Effector memory CD4-positive, alpha-beta T cell (primary cell): ENCODE measurements around the gene ATG7.
"Not testable (repeated sequence)": the region's sequence is repeated elsewhere in the genome, so short reads cannot be mapped to it uniquely, and the experiment has no call there.

ENCODE experiments used
- DNase-seq, 3 donors: peaks; one replicate each; pipeline ENCODE4 v3.0.0-alpha.2; 2020
- H3K27ac ChIP-seq: 2 replicates; pipeline ENCODE4 v1.7.0; 2013; ENCODE audit warnings: mild to moderate bottlenecking, low read length, moderate library complexity; ENCODE audit not compliant: insufficient read depth, poor library complexity, severe bottlenecking
- H3K27me3 ChIP-seq: replicated peaks from 2 replicates; pipeline ENCODE4 v1.7.0; 2013; ENCODE audit warnings: mild to moderate bottlenecking, low read length; ENCODE audit not compliant: insufficient read depth, control insufficient read depth, poor library complexity, severe bottlenecking
- H3K36me3 ChIP-seq: 2 replicates; pipeline ENCODE4 v1.7.0; 2013; ENCODE audit warnings: mild to moderate bottlenecking, low read length, moderate library complexity; ENCODE audit not compliant: control insufficient read depth, insufficient read depth
- H3K4me1 ChIP-seq: 2 replicates; pipeline ENCODE4 v1.7.0; 2013; ENCODE audit warnings: low read length, mild to moderate bottlenecking; ENCODE audit not compliant: control insufficient read depth, insufficient read depth, poor library complexity, severe bottlenecking
- H3K4me3 ChIP-seq: 2 replicates; pipeline ENCODE4 v1.7.0; 2013; ENCODE audit warnings: low read length, low read depth, mild to moderate bottlenecking; ENCODE audit not compliant: insufficient read depth, poor library complexity, severe bottlenecking
- H3K9me3 ChIP-seq: 2 replicates; pipeline ENCODE4 v1.7.0; 2013; ENCODE audit warnings: mild to moderate bottlenecking, low read length, moderate library complexity; ENCODE audit not compliant: control insufficient read depth

Gene ATG7

DNA sequence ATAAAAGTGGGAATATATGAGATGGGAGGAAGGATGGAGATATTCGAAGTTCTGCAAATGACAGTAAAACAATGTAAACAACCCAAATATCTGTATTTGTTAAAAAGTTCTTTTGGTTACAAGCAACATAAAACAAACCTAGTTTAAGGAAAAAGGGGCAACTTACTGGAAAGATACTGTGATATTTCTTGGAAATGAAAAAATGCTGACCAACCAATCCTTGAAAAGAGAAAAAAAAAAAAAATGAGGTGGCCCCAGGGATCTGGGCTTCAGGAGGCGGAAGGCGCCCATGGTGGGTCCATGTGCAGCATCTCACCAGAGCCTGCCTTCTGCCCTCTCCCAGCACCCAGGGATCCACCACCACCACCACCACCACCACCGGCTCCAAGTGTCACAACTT is 312.4 kb downstream of the ATG7 start:
- no peak for DNase-seq
- Histone ChIP-seq H3K27me3 (no peaks in the 10 kb centered on the region), H3K27ac (no peak overlapping the region), H3K36me3 (no peaks in the 10 kb centered on the region), H3K4me3 (no peak overlapping the region), H3K9me3 (no peaks in the 10 kb centered on the region), H3K4me1 (no peaks in the 10 kb centered on the region)

DNA sequence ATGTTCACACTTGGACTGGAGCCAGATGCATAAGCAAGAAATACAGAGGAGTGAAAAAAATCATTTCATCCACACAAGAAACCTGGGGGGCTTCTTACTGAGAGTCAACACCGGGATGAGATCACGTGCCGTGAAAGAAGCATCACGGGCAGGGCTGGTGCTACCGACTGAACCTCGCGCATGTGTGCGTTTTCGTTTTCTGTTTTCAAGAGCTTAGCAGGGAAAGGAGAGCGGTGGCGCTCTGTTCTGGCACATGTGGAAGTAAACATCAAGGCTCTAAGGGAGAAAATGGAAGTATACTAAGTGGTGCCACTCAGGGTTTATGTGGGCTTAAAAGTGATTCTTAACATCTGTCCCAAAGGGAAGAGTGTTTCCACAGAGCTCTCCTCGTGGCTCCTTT is 315.6 kb downstream of the ATG7 start:
- no peaks in the 10 kb centered on the region for H3K9me3 ChIP-seq
- H3K36me3 ChIP-seq: no peaks in the 10 kb centered on the region
- H3K27me3 ChIP-seq: no peaks in the 10 kb centered on the region
- H3K4me3 ChIP-seq: no peak overlapping the region
- H3K4me1 ChIP-seq: no peaks in the 10 kb centered on the region
- no peak for DNase-seq
- H3K27ac ChIP-seq: no peak overlapping the region

DNA sequence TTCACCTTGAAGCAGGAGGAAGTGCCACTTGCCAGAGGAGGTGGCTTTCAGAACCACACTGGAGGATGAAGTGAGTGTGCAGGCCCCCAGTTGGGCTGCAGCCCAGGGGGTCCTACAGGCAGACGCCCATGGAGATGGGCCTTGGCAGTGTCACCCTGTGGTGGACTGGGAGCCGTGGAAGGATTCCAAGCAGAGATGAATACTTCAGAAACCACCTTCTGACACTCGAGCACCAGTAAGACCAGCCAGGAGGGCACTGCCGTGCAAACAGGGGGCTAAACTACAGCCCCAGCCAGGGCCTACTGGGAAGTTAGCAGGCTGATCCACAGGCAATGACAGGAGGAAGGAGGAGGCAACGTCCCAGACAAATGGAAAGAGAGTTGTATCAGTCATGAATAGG is 316.1 kb downstream of the ATG7 start:
- H3K4me3 ChIP-seq: no peak overlapping the region
- no peaks in the 10 kb centered on the region for H3K9me3 ChIP-seq
- no peaks in the 10 kb centered on the region for H3K4me1 ChIP-seq
- no peak overlapping the region for H3K27ac ChIP-seq
- DNase-seq: no peak
- H3K36me3 ChIP-seq: no peaks in the 10 kb centered on the region
- H3K27me3 ChIP-seq: no peaks in the 10 kb centered on the region

DNA sequence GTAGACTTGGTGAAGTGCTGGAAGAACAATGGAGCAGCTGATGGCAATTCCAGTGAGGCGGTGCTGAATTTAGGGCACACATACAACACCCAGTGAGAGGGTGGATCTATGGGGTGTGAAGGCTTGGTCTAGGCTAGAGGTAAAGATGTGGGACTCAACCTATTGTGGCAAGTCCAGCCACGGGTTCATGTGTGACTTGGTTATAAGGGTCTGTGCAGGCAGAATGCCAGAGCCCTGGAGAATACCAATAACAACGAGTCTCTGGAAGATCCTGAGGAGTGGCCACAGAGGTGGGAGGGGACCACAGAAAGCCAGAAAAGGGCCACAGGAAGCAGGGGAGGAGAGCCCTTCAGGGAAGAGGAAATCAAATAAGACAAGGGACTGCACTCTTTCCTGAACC is 316.6 kb downstream of the ATG7 start:
- no peak overlapping the region for H3K4me3 ChIP-seq
- no peak overlapping the region for H3K27ac ChIP-seq
- DNase-seq: no peak
- H3K36me3 ChIP-seq: no peaks in the 10 kb centered on the region
- H3K9me3 ChIP-seq: no peaks in the 10 kb centered on the region
- H3K4me1 ChIP-seq: no peaks in the 10 kb centered on the region
- H3K27me3 ChIP-seq: no peaks in the 10 kb centered on the region

DNA sequence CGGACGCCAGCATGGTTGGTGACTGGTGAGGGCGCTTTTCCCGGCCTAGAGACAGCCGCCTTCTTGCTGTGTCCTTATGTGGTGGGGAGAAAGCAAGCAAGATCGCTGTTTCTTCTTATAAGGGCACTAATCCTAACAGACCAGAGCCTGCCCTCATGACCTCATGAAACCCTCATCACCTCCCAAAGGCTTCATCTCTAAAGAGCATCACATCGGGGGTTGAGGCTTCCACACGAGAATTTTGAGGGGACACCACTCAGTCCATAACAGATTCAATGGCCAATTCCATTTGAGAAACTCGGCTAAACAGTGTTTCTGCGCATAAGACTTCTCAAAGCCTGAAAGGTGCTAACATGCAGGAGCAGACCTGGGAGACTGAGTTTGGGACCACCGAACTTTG is 317.5 kb downstream of the ATG7 start:
- no peaks in the 10 kb centered on the region for H3K36me3 ChIP-seq
- H3K4me1 ChIP-seq: no peaks in the 10 kb centered on the region
- H3K27me3 ChIP-seq: no peaks in the 10 kb centered on the region
- H3K9me3 ChIP-seq: no peaks in the 10 kb centered on the region
- DNase-seq: no peak
- H3K27ac ChIP-seq: no peak overlapping the region
- no peak overlapping the region for H3K4me3 ChIP-seq

DNA sequence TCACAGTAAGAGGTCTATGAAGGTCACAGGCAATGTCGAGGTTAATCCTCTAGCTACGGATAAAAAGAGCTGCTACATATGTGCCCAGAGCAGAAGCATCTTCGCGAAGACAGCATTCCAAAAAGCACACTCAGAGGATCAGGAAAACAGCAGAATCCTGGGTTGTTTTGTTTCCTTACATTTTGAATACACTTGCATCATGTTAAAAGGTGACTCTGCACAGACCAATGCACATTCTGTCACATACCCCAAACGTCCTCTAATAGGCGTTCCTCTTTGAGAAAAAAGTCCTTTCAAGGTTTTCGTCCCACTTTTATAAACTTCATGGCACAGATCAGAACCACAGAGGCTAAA is 318.8 kb downstream of the ATG7 start:
- H3K36me3 ChIP-seq: no peaks in the 10 kb centered on the region
- no peak overlapping the region for H3K27ac ChIP-seq
- H3K4me1 ChIP-seq: no peaks in the 10 kb centered on the region
- DNase-seq: no peak
- no peaks in the 10 kb centered on the region for H3K27me3 ChIP-seq
- no peaks in the 10 kb centered on the region for H3K9me3 ChIP-seq
- no peak overlapping the region for H3K4me3 ChIP-seq

DNA sequence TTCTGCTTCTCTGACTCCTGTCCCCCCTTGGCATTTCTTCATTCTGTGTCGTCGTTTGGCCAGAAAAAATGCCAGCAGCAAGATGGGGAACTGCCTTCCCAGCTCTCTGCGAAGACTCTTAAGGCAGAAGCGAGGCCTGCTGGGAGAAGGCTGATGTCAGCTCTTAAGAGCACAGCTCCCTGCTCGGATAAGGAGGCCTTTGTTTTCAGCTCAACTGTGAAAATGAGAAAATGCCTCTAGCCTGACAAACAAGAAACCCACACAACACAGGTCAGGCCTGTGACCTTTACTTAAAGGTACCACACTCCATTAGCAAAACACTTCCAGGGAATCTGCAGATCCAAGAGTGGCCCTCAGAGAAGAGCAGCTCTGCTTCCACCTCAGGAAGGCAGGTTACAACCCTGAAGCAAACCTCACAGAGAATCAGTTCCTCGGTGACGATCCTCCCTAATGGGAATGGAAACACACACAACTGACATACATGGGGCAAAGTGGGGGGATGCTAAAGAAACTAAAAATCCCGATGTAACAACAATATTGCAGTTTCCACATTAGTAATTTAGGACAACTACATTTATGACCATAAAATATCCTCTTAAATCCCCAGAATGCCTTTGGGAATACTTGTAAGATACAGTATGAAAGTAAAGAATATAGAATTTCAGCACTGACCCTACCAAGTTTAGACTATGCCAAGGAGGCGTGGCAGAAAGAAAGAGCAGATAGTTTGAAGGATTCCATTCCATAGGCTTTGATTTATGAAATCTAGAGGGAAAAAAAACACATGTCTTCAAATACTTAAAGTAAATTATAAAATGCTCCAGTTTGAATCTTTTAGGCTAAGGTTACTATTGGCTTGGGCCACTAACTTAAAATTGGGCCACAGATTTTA is 319.4 kb downstream of the ATG7 start:
- Histone ChIP-seq H3K9me3 (no peaks in the 10 kb centered on the region), H3K27ac (no peak overlapping the region), H3K4me3 (no peak overlapping the region), H3K36me3 (peaks cover 4% of the 10 kb centered on the region), H3K4me1 (no peaks in the 10 kb centered on the region), H3K27me3 (no peaks in the 10 kb centered on the region)
- DNase-seq: no peak

DNA sequence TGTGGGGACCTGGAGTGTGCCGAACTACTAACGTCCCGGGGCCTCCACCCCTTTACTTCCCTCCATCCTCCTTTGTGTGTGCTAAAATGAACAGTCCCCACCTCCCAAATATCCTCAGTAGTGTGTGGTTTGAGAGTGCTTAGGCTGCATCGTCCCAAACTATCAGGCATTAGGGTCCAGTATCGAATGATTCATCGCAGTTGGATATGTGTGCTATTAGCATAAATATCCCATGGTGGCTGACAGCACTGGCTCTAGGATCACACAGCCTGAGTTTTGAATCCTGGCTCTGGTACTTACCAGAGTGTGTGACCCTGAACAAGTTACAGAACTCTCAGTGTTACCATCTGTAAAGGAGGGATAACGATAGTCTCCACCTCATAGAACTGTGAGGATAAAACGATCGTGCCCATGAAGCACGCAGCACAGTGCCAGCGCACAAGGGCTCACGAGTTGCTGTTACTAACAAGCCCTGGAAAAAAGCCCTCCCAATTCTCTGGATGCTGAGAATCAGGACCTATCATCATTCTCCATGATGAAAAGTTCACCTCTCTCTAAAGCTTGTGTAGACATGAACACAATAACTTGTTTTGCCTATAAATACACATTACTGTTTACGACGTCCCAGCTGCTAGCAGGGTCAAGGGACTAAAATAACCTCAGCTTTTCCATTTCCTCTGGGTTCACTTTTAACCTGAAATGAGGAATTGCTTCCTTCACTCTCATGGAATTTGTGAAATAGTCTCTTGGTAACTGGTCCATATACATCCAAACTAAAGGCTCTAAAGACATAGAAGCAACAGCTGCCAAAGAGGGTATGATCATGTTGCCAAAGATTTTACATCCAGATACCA is 320.5 kb downstream of the ATG7 start:
- H3K36me3 ChIP-seq: peaks cover 4% of the 10 kb centered on the region
- no peaks in the 10 kb centered on the region for H3K9me3 ChIP-seq
- DNase-seq: no peak
- H3K4me1 ChIP-seq: no peaks in the 10 kb centered on the region
- H3K27ac ChIP-seq: no peak overlapping the region
- H3K4me3 ChIP-seq: no peak overlapping the region
- no peaks in the 10 kb centered on the region for H3K27me3 ChIP-seq

DNA sequence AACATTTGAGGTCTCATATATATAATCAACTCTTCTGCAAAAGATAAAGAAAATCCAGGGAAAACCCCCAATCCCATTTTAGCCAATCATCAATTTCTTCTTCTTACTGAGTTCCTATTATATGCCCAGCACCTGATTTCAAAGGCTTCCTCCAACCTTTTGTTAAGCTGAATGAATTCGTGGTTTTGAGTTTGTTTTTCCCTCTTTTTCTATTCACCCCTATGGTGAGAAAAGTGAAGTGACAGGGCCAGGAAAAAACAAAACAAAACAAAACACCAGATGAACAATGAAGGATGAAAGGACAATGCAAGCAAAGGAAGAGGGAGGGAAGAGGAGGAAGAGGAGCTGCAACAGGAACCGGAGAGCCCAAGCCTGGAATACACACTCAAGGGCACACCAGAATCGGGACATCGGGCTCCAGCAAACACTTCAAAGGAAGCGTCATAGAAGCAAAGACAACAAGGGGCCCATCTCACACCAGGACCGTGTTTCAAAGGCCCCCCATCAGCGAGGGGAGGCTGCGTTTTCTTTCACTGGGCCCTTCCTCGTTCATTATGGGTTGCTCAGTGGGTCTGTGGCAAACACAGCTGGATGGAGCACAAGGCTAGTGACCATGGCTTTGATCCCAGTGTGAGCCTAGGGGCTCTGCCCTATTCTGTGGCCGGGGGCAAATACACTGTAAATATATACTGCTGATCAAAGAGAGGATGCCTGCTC is 321.3 kb downstream of the ATG7 start:
- DNase-seq: no peak
- no peak overlapping the region for H3K27ac ChIP-seq
- H3K36me3 ChIP-seq: peaks cover 4% of the 10 kb centered on the region
- H3K4me1 ChIP-seq: no peaks in the 10 kb centered on the region
- H3K4me3 ChIP-seq: no peak overlapping the region
- H3K27me3 ChIP-seq: no peaks in the 10 kb centered on the region
- no peaks in the 10 kb centered on the region for H3K9me3 ChIP-seq

DNA sequence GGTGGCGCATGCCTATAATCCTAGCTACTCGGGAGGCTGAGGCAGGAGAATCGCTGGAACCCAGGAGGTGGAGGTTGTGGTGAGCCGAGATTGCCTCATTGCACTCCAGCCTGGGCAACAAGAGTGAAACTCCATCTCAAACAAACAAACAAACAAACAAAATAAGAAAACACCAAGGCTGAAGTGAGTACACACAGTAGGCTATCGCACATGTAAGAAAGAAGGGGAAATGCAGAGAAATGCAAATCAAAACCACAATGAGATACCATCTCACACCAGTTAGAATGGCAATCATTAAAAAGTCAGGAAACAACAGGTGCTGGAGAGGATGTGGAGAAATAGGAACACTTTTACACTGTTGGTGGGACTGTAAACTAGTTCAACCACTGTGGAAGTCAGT is 322.8 kb downstream of the ATG7 start:
- H3K27me3 ChIP-seq: not testable (repeated sequence)

More for the DNA sequence above, 322.8 kb downstream of the ATG7 start:
- H3K27ac ChIP-seq, H3K9me3 ChIP-seq, DNase-seq, H3K4me1 ChIP-seq, H3K36me3 ChIP-seq, H3K4me3 ChIP-seq: not testable (repeated sequence)
